K562 (cell line): ENCODE data around the gene ELAVL3. TPM values are rescaled to one million over a fixed set of nuclear protein-coding genes. Genes with fewer than 3 reads are reported as not detected.

Experiments
- BCLAF1 ChIP-seq, 2 experiments: fragments of 450-650 bp in 1 of 2; IDR thresholded peaks; 2 replicates each; pipeline ENCODE4 v1.6.1; 2011 to 2017; ENCODE audit warnings: low read depth in 2 of 2, antibody characterized with exemption in 1 of 2, borderline replicate concordance in 1 of 2, low read length in 1 of 2, mild to moderate bottlenecking in 1 of 2, mixed read lengths in 1 of 2; ENCODE audit not compliant: control insufficient read depth in 1 of 2
- BRD4 ChIP-seq: fragments of 200-600 bp; sonication (generic); IDR thresholded peaks from 2 replicates; pipeline ENCODE4 v1.6.1; 2017; ENCODE audit warnings: inconsistent platforms
- EP300 ChIP-seq: IDR thresholded peaks from 2 replicates; pipeline ENCODE4 v1.6.1; 2012; ENCODE audit warnings: low read length, improper control_type of control experiment
- JUND ChIP-seq, 2 experiments: IDR thresholded peaks; 2 replicates in 1 of 2; 3 replicates in 1 of 2; pipeline ENCODE4 v1.6.1; 2011; ENCODE audit warnings: borderline replicate concordance in 2 of 2, low read depth in 2 of 2, low read length in 2 of 2, improper control_type of control experiment in 1 of 2, missing biosample characterization in 1 of 2, missing genetic modification characterization in 1 of 2, missing genetic modification reagents in 1 of 2
- LCOR ChIP-seq: sonication (generic); formaldehyde crosslinking; IDR thresholded peaks from 2 replicates; pipeline ENCODE4 v1.8.0; 2022; ENCODE audit warnings: mild to moderate bottlenecking, missing genetic modification reagents
- MAX ChIP-seq: sonication (generic); formaldehyde crosslinking; IDR thresholded peaks from 2 replicates; pipeline ENCODE4 v1.9.0; 2022; ENCODE audit warnings: mild to moderate bottlenecking, missing genetic modification reagents
- MTA3 ChIP-seq: fragments of 450-650 bp; formaldehyde crosslinking; IDR thresholded peaks from 2 replicates; pipeline ENCODE4 v1.6.1; 2017; ENCODE audit warnings: mild to moderate bottlenecking, borderline replicate concordance
- MYBL2 ChIP-seq, 2 experiments: fragments of 450-650 bp in 1 of 2; sonication (generic) in 1 of 2; formaldehyde crosslinking in 1 of 2; IDR thresholded peaks; 2 replicates each; pipeline versions ENCODE4 v1.6.1 to v1.8.1; 2017 to 2022; ENCODE audit warnings: borderline replicate concordance in 1 of 2, inconsistent platforms in 1 of 2, low read depth in 1 of 2, mild to moderate bottlenecking in 1 of 2, missing genetic modification reagents in 1 of 2, moderate library complexity in 1 of 2
- NR1H2 ChIP-seq: sonication (generic); formaldehyde crosslinking; IDR thresholded peaks from 2 replicates; pipeline ENCODE4 v1.4.0; 2020; ENCODE audit warnings: mild to moderate bottlenecking, missing genetic modification reagents
- RHOXF2B ChIP-seq: fragments of 250-450 bp; sonication (Bioruptor Pico); conservative IDR thresholded peaks from 2 replicates; pipeline ENCODE4 v1.5.1; 2021
- SP2 ChIP-seq: IDR thresholded peaks from 2 replicates; pipeline ENCODE4 v1.6.1; 2011; ENCODE audit warnings: mild to moderate bottlenecking, low read depth, low read length, moderate library complexity; ENCODE audit not compliant: poor library complexity, severe bottlenecking; ENCODE audit errors: extremely low read depth
- SUPT5H ChIP-seq: fragments of 450-650 bp; IDR thresholded peaks from 2 replicates; pipeline ENCODE4 v1.6.1; 2016
- THRA ChIP-seq: fragments of 450-650 bp; IDR thresholded peaks from 2 replicates; pipeline ENCODE4 v1.6.1; 2017; ENCODE audit warnings: mild to moderate bottlenecking, moderate library complexity
- ZBTB26 ChIP-seq: fragments of 450-650 bp; formaldehyde crosslinking; IDR thresholded peaks from 2 replicates; pipeline ENCODE4 v1.4.0; 2022; ENCODE audit warnings: missing genetic modification characterization
- polyA plus RNA-seq, 8 experiments: library from polyadenylated mRNA; depleted of rRNA in 4 of 8; stranded (reverse) in 5 of 8; unstranded in 3 of 8; fragments of >200 nt; fragmentation: Nextera tagmentation in 2 of 8; fragmentation: Illumina TruSeq in 1 of 8; extraction: Ambion mirVana in 2 of 8; extraction: Trizol in 1 of 8; gene quantifications; 2 replicates each; pipeline versions ENCODE4 v1.2.1 to v1.2.3, GENCODE V29; 2011 to 2014; ENCODE audit warnings: inconsistent platforms in 1 of 8, missing spikeins in 1 of 8
- total RNA-seq, 7 experiments: library from RNA; depleted of rRNA in 6 of 7; stranded (reverse); fragments of >200 nt in 6 of 7; fragmentation: Illumina TruSeq in 2 of 7; extraction: Trizol in 2 of 7; gene quantifications; 2 replicates each; pipeline versions ENCODE4 v1.2.1 to v1.2.3, GENCODE V29; 2011 to 2021; ENCODE audit warnings: low replicate concordance in 1 of 7
- TF ChIP-seq, protein P1 (sequence below), 3 experiments: fragments of 200-800 bp in 1 of 3; fragments of 250-450 bp in 1 of 3; fragments of 450-650 bp in 1 of 3; sonication (Bioruptor Pico) in 1 of 3; sonication (Bioruptor generic) in 1 of 3; formaldehyde crosslinking in 1 of 3; IDR thresholded peaks; 2 replicates each; pipeline versions ENCODE4 v1.6.1 to v1.8.0; 2016 to 2022; ENCODE audit warnings: mild to moderate bottlenecking in 2 of 3, missing genetic modification characterization in 2 of 3, missing compliant biosample characterization in 1 of 3, moderate library complexity in 1 of 3

The ELAVL3 gene
- total and polyA plus RNA-seq, 9 of the 15 experiments (the other 6 are each of a cell fraction or from before 2014, with no cell fraction given) = not detected

GRCh38 chr19:11496391-11497163 is 15.7 kb upstream of the ELAVL3 start (continued):
- TF ChIP-seq THRA = no peak
- no peak for TF ChIP-seq SP2
- TF ChIP-seq RHOXF2B (CRISPR knock-in tag) = no peak
- 0 out of 2 replicates have a peak, but pooled peaks have one; percentile 40 for TF ChIP-seq MTA3
- no peak for TF ChIP-seq LCOR (CRISPR knock-in tag)
- no peak; the same call in 1 of the 2 replicates for TF ChIP-seq EP300
- no peak for TF ChIP-seq MYBL2 (IDR thresholded peaks at IDR 0.05; ENCODE audit: low read depth)
- TF ChIP-seq MYBL2 (CRISPR knock-in tag; IDR thresholded peaks at IDR 0.05; ENCODE audit: borderline replicate concordance) = no peak
- TF ChIP-seq ZBTB26 (CRISPR knock-in tag) = no peak
- TF ChIP-seq BCLAF1 (IDR thresholded peaks at IDR 0.05; ENCODE audit: borderline replicate concordance in 1 of 2, control insufficient read depth in 1 of 2, low read depth in 2 of 2, low read length in 1 of 2) = no peak
- TF ChIP-seq BRD4 = no peak
- TF ChIP-seq MAX = peak; percentile 30; the same call in 1 of the 2 replicates
- no peak for TF ChIP-seq NR1H2 (CRISPR knock-in tag)
- TF ChIP-seq, protein P1, sequence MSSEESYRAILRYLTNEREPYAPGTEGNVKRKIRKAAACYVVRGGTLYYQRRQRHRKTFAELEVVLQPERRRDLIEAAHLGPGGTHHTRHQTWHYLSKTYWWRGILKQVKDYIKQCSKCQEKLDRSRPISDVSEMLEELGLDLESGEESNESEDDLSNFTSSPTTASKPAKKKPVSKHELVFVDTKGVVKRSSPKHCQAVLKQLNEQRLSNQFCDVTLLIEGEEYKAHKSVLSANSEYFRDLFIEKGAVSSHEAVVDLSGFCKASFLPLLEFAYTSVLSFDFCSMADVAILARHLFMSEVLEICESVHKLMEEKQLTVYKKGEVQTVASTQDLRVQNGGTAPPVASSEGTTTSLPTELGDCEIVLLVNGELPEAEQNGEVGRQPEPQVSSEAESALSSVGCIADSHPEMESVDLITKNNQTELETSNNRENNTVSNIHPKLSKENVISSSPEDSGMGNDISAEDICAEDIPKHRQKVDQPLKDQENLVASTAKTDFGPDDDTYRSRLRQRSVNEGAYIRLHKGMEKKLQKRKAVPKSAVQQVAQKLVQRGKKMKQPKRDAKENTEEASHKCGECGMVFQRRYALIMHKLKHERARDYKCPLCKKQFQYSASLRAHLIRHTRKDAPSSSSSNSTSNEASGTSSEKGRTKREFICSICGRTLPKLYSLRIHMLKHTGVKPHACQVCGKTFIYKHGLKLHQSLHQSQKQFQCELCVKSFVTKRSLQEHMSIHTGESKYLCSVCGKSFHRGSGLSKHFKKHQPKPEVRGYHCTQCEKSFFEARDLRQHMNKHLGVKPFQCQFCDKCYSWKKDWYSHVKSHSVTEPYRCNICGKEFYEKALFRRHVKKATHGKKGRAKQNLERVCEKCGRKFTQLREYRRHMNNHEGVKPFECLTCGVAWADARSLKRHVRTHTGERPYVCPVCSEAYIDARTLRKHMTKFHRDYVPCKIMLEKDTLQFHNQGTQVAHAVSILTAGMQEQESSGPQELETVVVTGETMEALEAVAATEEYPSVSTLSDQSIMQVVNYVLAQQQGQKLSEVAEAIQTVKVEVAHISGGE (CRISPR knock-in tag; IDR thresholded peaks at IDR 0.05) = no peak
- TF ChIP-seq SUPT5H = no peak
- TF ChIP-seq JUND (IDR thresholded peaks at IDR 0.05; ENCODE audit: borderline replicate concordance, low read depth, low read length) = peak; percentile 93
- TF ChIP-seq JUND (tag; IDR thresholded peaks at IDR 0.05; ENCODE audit: borderline replicate concordance, low read depth, low read length) = peak; percentile 90; the same call in 2 of the 3 replicates
